K562 (cell line): ENCODE results near the gene RNF223. TPM values are rescaled to one million over a fixed set of nuclear protein-coding genes. Genes with fewer than 3 reads are reported as not detected.
A peak's percentile ranks its signal among the peaks of the same experiment; 100 is the strongest.

Experiments used
- ATAC-seq: fragments of 200-7000 bp; cut with Tn5 transposase; 3 replicates; pipeline ENCODE4 v1.9.1; 2020; ENCODE audit warnings: moderate library complexity
- BruUV-seq: library from RNA; stranded (reverse); fragments of 400-500 nt; replicated peaks from 2 replicates; lab custom pipeline; 2021; lab: Mats Ljungman, UMichigan
- CTCF ChIA-PET: fragments of 300-600 bp; formaldehyde crosslinking; extraction: SDS; loops from one replicate; lab custom pipeline; 2021; ENCODE audit warnings: low intra/inter-chr PET ratio; lab: Yijun Ruan, JAX
- POLR2A ChIA-PET: fragments of 300-600, 350-650 bp; sonication (Branson Sonifier 250); formaldehyde crosslinking; extraction: SDS; loops from one replicate; lab custom pipeline; 2021; ENCODE audit warnings: antibody characterized with exemption, inconsistent platforms; lab: Yijun Ruan, JAX
- DNase-seq, 4 experiments: peaks; one replicate each; pipeline versions ENCODE4 v3.0.0 to v3.0.0-alpha.2; 2011 to 2018; ENCODE audit warnings: low spot score in 3 of 4, mixed read lengths in 3 of 4; ENCODE audit errors: extremely low read depth in 1 of 4
- FAIRE-seq: peaks from 2 replicates; lab custom pipeline; 2011; peaks lifted over from hg19 to GRCh38; lab: Jason Lieb, UNC
- H2AFZ ChIP-seq: 2 replicates; pipeline ENCODE4 v1.6.0; 2011; ENCODE audit warnings: low read depth, low read length, control low read depth, inconsistent platforms
- H3K27ac ChIP-seq: fragments of 200-600 bp; 3 replicates; pipeline ENCODE4 v1.8.0; 2011; ENCODE audit warnings: low read depth, mild to moderate bottlenecking, control low read depth, inconsistent platforms, low read length, moderate library complexity, mixed read lengths; ENCODE audit errors: extremely low read depth
- H3K27me3 ChIP-seq, 2 experiments: fragments of 300-600 bp in 1 of 2; 2 replicates in 1 of 2; 3 replicates in 1 of 2; pipeline versions ENCODE4 v1.6.0 to v1.8.0; 2011; ENCODE audit warnings: inconsistent platforms in 2 of 2, low read length in 2 of 2, mild to moderate bottlenecking in 1 of 2, mixed read lengths in 1 of 2, moderate library complexity in 1 of 2; ENCODE audit not compliant: control insufficient read depth in 2 of 2, insufficient read depth in 2 of 2
- H3K36me3 ChIP-seq: fragments of 300-600 bp; 3 replicates; pipeline ENCODE4 v1.8.0; 2011; ENCODE audit warnings: mild to moderate bottlenecking, low read length, inconsistent platforms; ENCODE audit not compliant: control insufficient read depth, insufficient read depth
- H3K4me1 ChIP-seq, 2 experiments: fragments of 200-600 bp in 1 of 2; replicated peaks in 1 of 2; 2 replicates in 1 of 2; 3 replicates in 1 of 2; pipeline versions ENCODE4 v1.5.1 to v1.8.0; 2011; ENCODE audit warnings: inconsistent platforms in 2 of 2, low read length in 2 of 2, mild to moderate bottlenecking in 1 of 2, mixed read lengths in 1 of 2, moderate library complexity in 1 of 2; ENCODE audit not compliant: control insufficient read depth in 2 of 2, insufficient read depth in 2 of 2
- H3K4me2 ChIP-seq: 2 replicates; pipeline ENCODE4 v1.6.1; 2011; ENCODE audit warnings: low read length, control low read depth, inconsistent platforms, mixed read lengths; ENCODE audit not compliant: insufficient read depth
- H3K4me3 ChIP-seq: fragments of 200-600 bp; sonication (generic), shearing (Covaris generic); 2 replicates; pipeline ENCODE4 v1.5.1; 2016; ENCODE audit warnings: control low read depth, inconsistent platforms
- H3K79me2 ChIP-seq: fragments of 200-600 bp; 3 replicates; pipeline ENCODE4 v1.8.0; 2011; ENCODE audit warnings: low read length, inconsistent platforms; ENCODE audit not compliant: control insufficient read depth, insufficient read depth
- H3K9ac ChIP-seq, 2 experiments: 2 replicates each; pipeline versions ENCODE4 v1.6.0 to v1.6.1; 2011; ENCODE audit warnings: low read depth in 2 of 2, low read length in 2 of 2, control low read depth in 1 of 2, inconsistent platforms in 1 of 2, mild to moderate bottlenecking in 1 of 2, mixed read lengths in 1 of 2; ENCODE audit not compliant: insufficient read depth in 1 of 2
- H3K9me1 ChIP-seq: one replicate; pipeline ENCODE4 v1.6.0; 2011; ENCODE audit warnings: inconsistent platforms, mild to moderate bottlenecking, low read length, moderate library complexity; ENCODE audit not compliant: control insufficient read depth, insufficient read depth
- H3K9me3 ChIP-seq: replicated peaks from 2 replicates; pipeline ENCODE4 v1.5.1; 2011; ENCODE audit warnings: low read depth, low read length, inconsistent platforms; ENCODE audit not compliant: control insufficient read depth, insufficient read depth
- H4K20me1 ChIP-seq: replicated peaks from 2 replicates; pipeline ENCODE4 v1.6.1; 2011; ENCODE audit warnings: low read length, inconsistent platforms, mixed read lengths; ENCODE audit not compliant: control insufficient read depth, insufficient read depth
- TEAD4 ChIP-seq, 2 experiments: sonication (generic) in 1 of 2; formaldehyde crosslinking in 1 of 2; IDR thresholded peaks; 2 replicates each; pipeline versions ENCODE4 v1.6.1 to v1.8.0; 2012 to 2022; ENCODE audit warnings: borderline replicate concordance in 1 of 2, inconsistent platforms in 1 of 2, low read length in 1 of 2, mild to moderate bottlenecking in 1 of 2, missing genetic modification reagents in 1 of 2
- ZBTB7A ChIP-seq: IDR thresholded peaks from 2 replicates; pipeline ENCODE4 v1.6.1; 2011; ENCODE audit warnings: low read depth, mild to moderate bottlenecking, low read length, moderate library complexity, borderline replicate concordance; ENCODE audit not compliant: control insufficient read depth
- WGBS: fragments of 100-300 bp; shearing (Covaris generic); methylation state at CpG from one replicate; pipeline ENCODE4 v1.1.6; 2016; ENCODE audit warnings: low coverage, mixed read lengths; ENCODE audit not compliant: insufficient coverage; ENCODE audit errors: missing lambda C conversion rate; 5-methylcytosine and 5-hydroxymethylcytosine counted together
- in situ Hi-C: fragments of 300-500 bp; cut with MboI; formaldehyde crosslinking; loops from 4 replicates; pipeline ENCODE4 v1.15.0; 2018; ENCODE audit warnings: inconsistent platforms, mixed read lengths
- intact Hi-C: fragments of 100-400 bp; cut with micrococcal nuclease; formaldehyde crosslinking; loops from 2 replicates; pipeline ENCODE4 v1.14.2; 2022
- polyA plus RNA-seq, 8 experiments: library from polyadenylated mRNA; depleted of rRNA in 4 of 8; stranded (reverse) in 5 of 8; unstranded in 3 of 8; fragments of >200 nt; fragmentation: Nextera tagmentation in 2 of 8; fragmentation: Illumina TruSeq in 1 of 8; extraction: Ambion mirVana in 2 of 8; extraction: Trizol in 1 of 8; gene quantifications; 2 replicates each; pipeline versions ENCODE4 v1.2.1 to v1.2.3, GENCODE V29; 2011 to 2014; ENCODE audit warnings: inconsistent platforms in 1 of 8, missing spikeins in 1 of 8
- total RNA-seq, 7 experiments: library from RNA; depleted of rRNA in 6 of 7; stranded (reverse); fragments of >200 nt in 6 of 7; fragmentation: Illumina TruSeq in 2 of 7; extraction: Trizol in 2 of 7; gene quantifications; 2 replicates each; pipeline versions ENCODE4 v1.2.1 to v1.2.3, GENCODE V29; 2011 to 2021; ENCODE audit warnings: low replicate concordance in 1 of 7

RNF223 gene
- total and polyA plus RNA-seq, 9 of the 15 experiments (the other 6 are each of a cell fraction or from before 2014, with no cell fraction given) = 0.04 to 0.32 TPM; not detected in 7

GRCh38 chr1:1082239-1082775 is 8.2 kb upstream of the RNF223 start:
- TF ChIP-seq ZBTB7A = peak; percentile 42; the same call in 1 of the 2 replicates
- TF ChIP-seq TEAD4 (IDR thresholded peaks at IDR 0.05; ENCODE audit: low read length) = no peak
- TF ChIP-seq TEAD4 (CRISPR knock-in tag; IDR thresholded peaks at IDR 0.05; ENCODE audit: borderline replicate concordance) = no peak
- TF ChIP-seq, all 486 proteins: peak for 1
- no peaks in the 10 kb centered on the region for H3K27me3 ChIP-seq
- CTCF ChIA-PET = no interaction called here
- 88% methylated on average over 20 of the region's 27 CpGs for WGBS
- intact Hi-C loops (no loop called here), in situ Hi-C loops (no loop called here)
- DNase-seq (no peak), ATAC-seq (no peak), FAIRE-seq (no peak)
- H4K20me1 ChIP-seq = no peaks in the 10 kb centered on the region
- no peaks in the 10 kb centered on the region; the same call in 1 of the 2 replicates for H3K9me3 ChIP-seq
- peaks cover 12 to 72% of the 10 kb centered on the region in 2 experiments for H3K4me1 ChIP-seq
- no peaks in the 10 kb centered on the region for H3K9me1 ChIP-seq
- no peaks in the 10 kb centered on the region for H3K79me2 ChIP-seq
- peak overlapping the region in 1 of 2 experiments; percentile 20; a peak in 1 of 4 replicates for H3K9ac ChIP-seq
- no peak overlapping the region for H3K4me2 ChIP-seq
- H3K27ac ChIP-seq = no peak overlapping the region
- POLR2A ChIA-PET = interaction anchor here (1.1 kb wide), 1 partner anchor 16 kb away, joined by 3 read pairs; no protein-coding TSS in a partner anchor
- peaks cover 24% of the 10 kb centered on the region; the same call in 1 of the 3 replicates for H3K36me3 ChIP-seq
- H2AFZ ChIP-seq = no peak overlapping the region
- BruUV-seq = no TSS peak
- H3K4me3 ChIP-seq = no peak overlapping the region
